H1 (cell line): ENCODE data around the gene GLI1. TPM values are rescaled to one million over a fixed set of nuclear protein-coding genes. Genes with fewer than 3 reads are reported as not detected.

Experiments
- CTCF ChIA-PET: fragments of 300-600 bp; sonication (Branson Sonifier 250); formaldehyde crosslinking; loops from one replicate; lab custom pipeline; 2021; ENCODE audit not compliant: partially characterized antibody; lab: Charles Lee
- POLR2A ChIA-PET: fragments of 300-600 bp; sonication (Branson Sonifier 250); formaldehyde crosslinking; loops from one replicate; lab custom pipeline; 2021; ENCODE audit warnings: inconsistent platforms; ENCODE audit not compliant: partially characterized antibody; lab: Charles Lee
- DNase-seq, 2 experiments: peaks; one replicate each; pipeline versions ENCODE4 v3.0.0 to v3.0.0-alpha.2; 2010 to 2022; ENCODE audit warnings: low spot score in 2 of 2, low read depth in 1 of 2, mixed read lengths in 1 of 2
- FAIRE-seq: peaks from 2 replicates; lab custom pipeline; 2011; peaks lifted over from hg19 to GRCh38; lab: Jason Lieb, UNC
- H2AFZ ChIP-seq: 2 replicates; pipeline ENCODE4 v1.8.1; 2012; ENCODE audit warnings: low read length, inconsistent platforms
- H2AK5ac ChIP-seq: 2 replicates; pipeline ENCODE4 v1.6.1; 2013; ENCODE audit warnings: low read depth, low read length
- H2BK120ac ChIP-seq: replicated peaks from 2 replicates; pipeline ENCODE3; 2013; ENCODE audit warnings: low read depth, low read length, inconsistent platforms
- H2BK12ac ChIP-seq: 2 replicates; pipeline ENCODE4 v1.6.1; 2013; ENCODE audit warnings: low read depth, low read length
- H2BK15ac ChIP-seq: 2 replicates; pipeline ENCODE4 v1.6.1; 2013; ENCODE audit warnings: low read length
- H2BK20ac ChIP-seq: 2 replicates; pipeline ENCODE4 v1.6.1; 2013; ENCODE audit warnings: low read length
- H2BK5ac ChIP-seq: 2 replicates; pipeline ENCODE4 v1.6.1; 2013; ENCODE audit warnings: low read depth, low read length
- H3K14ac ChIP-seq: 2 replicates; pipeline ENCODE4 v1.6.1; 2013; ENCODE audit warnings: inconsistent platforms; ENCODE audit not compliant: insufficient read length
- H3K18ac ChIP-seq: 2 replicates; pipeline ENCODE4 v1.6.1; 2013; ENCODE audit warnings: low read length; ENCODE audit errors: extremely low read depth
- H3K23ac ChIP-seq: 2 replicates; pipeline ENCODE4 v1.6.1; 2013; ENCODE audit warnings: inconsistent platforms; ENCODE audit not compliant: insufficient read length
- H3K23me2 ChIP-seq: 2 replicates; pipeline ENCODE4 v1.6.1; 2013; ENCODE audit warnings: low read depth, low read length
- H3K27ac ChIP-seq: 2 replicates; pipeline ENCODE4 v1.6.1; 2011; ENCODE audit warnings: low read depth, low read length, inconsistent platforms
- H3K27me3 ChIP-seq, 4 experiments: replicated peaks in 1 of 4; 1 replicate in 1 of 4; 2 replicates in 3 of 4; pipeline versions ENCODE4 v1.6.1 to v1.8.1; 2011 to 2013; ENCODE audit warnings: low read length in 3 of 4, mild to moderate bottlenecking in 3 of 4, inconsistent platforms in 2 of 4, mixed read lengths in 2 of 4, moderate library complexity in 1 of 4; ENCODE audit not compliant: control insufficient read depth in 3 of 4, insufficient read depth in 3 of 4; ENCODE audit errors: extremely low read depth in 1 of 4
- H3K36me3 ChIP-seq, 4 experiments: 2 replicates each; pipeline versions ENCODE4 v1.6.1 to v1.8.1; 2011 to 2013; ENCODE audit warnings: mild to moderate bottlenecking in 4 of 4, low read length in 3 of 4, moderate library complexity in 2 of 4, control low read depth in 1 of 4, inconsistent platforms in 1 of 4; ENCODE audit not compliant: insufficient read depth in 4 of 4, control insufficient read depth in 2 of 4
- H3K4ac ChIP-seq: replicated peaks from 2 replicates; pipeline ENCODE3; 2013; ENCODE audit warnings: low read length, low read depth, mixed read lengths, inconsistent platforms; ENCODE audit not compliant: insufficient read length
- H3K4me1 ChIP-seq, 4 experiments: replicated peaks in 1 of 4; 1 replicate in 1 of 4; 2 replicates in 3 of 4; pipeline versions ENCODE4 v1.6.1 to v1.8.1; 2011 to 2013; ENCODE audit warnings: low read length in 3 of 4, inconsistent platforms in 2 of 4, mixed read lengths in 1 of 4; ENCODE audit not compliant: insufficient read depth in 4 of 4, control insufficient read depth in 3 of 4
- H3K4me2 ChIP-seq, 2 experiments: 2 replicates each; pipeline versions ENCODE4 v1.6.1 to v1.8.1; 2011 to 2013; ENCODE audit warnings: low read depth in 2 of 2, low read length in 2 of 2, control low read depth in 1 of 2, inconsistent platforms in 1 of 2, mild to moderate bottlenecking in 1 of 2; ENCODE audit not compliant: insufficient read depth in 1 of 2
- H3K4me3 ChIP-seq, 4 experiments: fragments of 200-600, 300-600 bp in 1 of 4; sonication (generic), shearing (Covaris generic), sonication (Bioruptor Twin) in 1 of 4; 2 replicates each; pipeline versions ENCODE4 v1.5.1 to v1.8.1; 2011 to 2016; ENCODE audit warnings: low read length in 4 of 4, low read depth in 3 of 4, control low read depth in 2 of 4, inconsistent platforms in 2 of 4, mild to moderate bottlenecking in 2 of 4, mixed read lengths in 1 of 4, moderate library complexity in 1 of 4; ENCODE audit not compliant: insufficient read depth in 2 of 4; ENCODE audit errors: extremely low read depth in 1 of 4
- H3K56ac ChIP-seq: replicated peaks from 2 replicates; pipeline ENCODE3; 2013; ENCODE audit warnings: low read depth, mild to moderate bottlenecking, mixed read lengths, low read length, inconsistent platforms; ENCODE audit not compliant: insufficient read length
- H3K79me1 ChIP-seq: 2 replicates; pipeline ENCODE4 v1.6.1; 2013; ENCODE audit warnings: low read depth, low read length, control low read depth
- H3K79me2 ChIP-seq, 2 experiments: 2 replicates each; pipeline versions ENCODE4 v1.6.1 to v1.8.1; 2012 to 2013; ENCODE audit warnings: low read length in 2 of 2, mild to moderate bottlenecking in 2 of 2, inconsistent platforms in 1 of 2; ENCODE audit not compliant: insufficient read depth in 2 of 2, control insufficient read depth in 1 of 2
- H3K9ac ChIP-seq, 4 experiments: replicated peaks in 1 of 4; 1 replicate in 1 of 4; 2 replicates in 3 of 4; pipeline versions ENCODE4 v1.6.1 to v1.8.1; 2011 to 2013; ENCODE audit warnings: low read depth in 3 of 4, low read length in 3 of 4, control low read depth in 2 of 4, mild to moderate bottlenecking in 2 of 4, moderate library complexity in 2 of 4, inconsistent platforms in 1 of 4; ENCODE audit errors: extremely low read depth in 1 of 4
- H3K9me3 ChIP-seq, 2 experiments: 2 replicates each; pipeline versions ENCODE4 v1.6.1 to v1.8.1; 2012 to 2013; ENCODE audit warnings: mild to moderate bottlenecking in 2 of 2, moderate library complexity in 2 of 2, control low read depth in 1 of 2, inconsistent platforms in 1 of 2, low read depth in 1 of 2, low read length in 1 of 2, mixed read lengths in 1 of 2; ENCODE audit not compliant: insufficient read depth in 2 of 2
- H4K20me1 ChIP-seq, 2 experiments: replicated peaks in 1 of 2; 2 replicates each; pipeline versions ENCODE3 to v1.8.1; 2011 to 2013; ENCODE audit warnings: inconsistent platforms in 2 of 2, low read length in 2 of 2, mild to moderate bottlenecking in 1 of 2; ENCODE audit not compliant: insufficient read depth in 2 of 2, control insufficient read depth in 1 of 2
- H4K5ac ChIP-seq: 2 replicates; pipeline ENCODE4 v1.6.1; 2013; ENCODE audit warnings: low read length, low read depth, mixed read lengths, inconsistent platforms; ENCODE audit not compliant: insufficient read length
- H4K8ac ChIP-seq: 2 replicates; pipeline ENCODE4 v1.8.0; 2013; ENCODE audit warnings: mild to moderate bottlenecking, moderate library complexity, low read length, inconsistent platforms; ENCODE audit not compliant: insufficient read depth; ENCODE audit errors: extremely low read depth
- H4K91ac ChIP-seq: replicated peaks from 2 replicates; pipeline ENCODE3; 2013; ENCODE audit warnings: low read length, mixed read lengths, inconsistent platforms; ENCODE audit not compliant: insufficient read length
- EGR1 ChIP-seq: IDR thresholded peaks from 2 replicates; pipeline ENCODE4 v1.6.1; 2011; ENCODE audit warnings: low read depth, low read length, borderline replicate concordance
- KDM1A ChIP-seq: fragments of 200-600, 300-600 bp; sonication (generic); IDR thresholded peaks from 2 replicates; pipeline ENCODE4 v1.7.1; 2016; ENCODE audit warnings: mild to moderate bottlenecking, low read length, borderline replicate concordance
- NRF1 ChIP-seq: IDR thresholded peaks from 2 replicates; pipeline ENCODE4 v1.6.1; 2011; ENCODE audit warnings: mild to moderate bottlenecking, low read depth, low read length, improper control_type of control experiment
- POLR2A ChIP-seq, 2 experiments: IDR thresholded peaks; 1 replicate in 1 of 2; 2 replicates in 1 of 2; pipeline ENCODE4 v1.6.1; 2011; ENCODE audit warnings: low read depth in 2 of 2, low read length in 2 of 2, mild to moderate bottlenecking in 2 of 2; ENCODE audit errors: control extremely low read depth in 1 of 2
- RAD21 ChIP-seq, 2 experiments: IDR thresholded peaks in 1 of 2; conservative IDR thresholded peaks in 1 of 2; 2 replicates each; pipeline ENCODE4 v1.6.1; 2011; ENCODE audit warnings: low read depth in 2 of 2, low read length in 2 of 2, improper control_type of control experiment in 1 of 2, inconsistent platforms in 1 of 2, mild to moderate bottlenecking in 1 of 2, moderate library complexity in 1 of 2
- RNF2 ChIP-seq: fragments of 200-900, 300-1000 bp; sonication (generic); IDR thresholded peaks from 2 replicates; pipeline ENCODE4 v1.7.1; 2016; ENCODE audit warnings: borderline replicate concordance, low read depth, mild to moderate bottlenecking, antibody characterized with exemption, low read length; ENCODE audit not compliant: poor library complexity, severe bottlenecking; ENCODE audit errors: missing control alignments
- SIN3A ChIP-seq, 2 experiments: IDR thresholded peaks in 1 of 2; conservative IDR thresholded peaks in 1 of 2; 2 replicates each; pipeline ENCODE4 v1.6.1; 2011 to 2012; ENCODE audit warnings: low read length in 2 of 2, improper control_type of control experiment in 1 of 2, low read depth in 1 of 2, mild to moderate bottlenecking in 1 of 2
- SIX5 ChIP-seq: IDR thresholded peaks from 2 replicates; pipeline ENCODE4 v1.6.1; 2011; ENCODE audit warnings: mild to moderate bottlenecking, low read depth, low read length
- SUZ12 ChIP-seq: fragments of 200-600 bp; sonication (generic); IDR thresholded peaks from 2 replicates; pipeline ENCODE4 v1.6.1; 2012; ENCODE audit warnings: mild to moderate bottlenecking, inconsistent platforms, low read length, moderate library complexity, mixed read lengths
- TEAD4 ChIP-seq: IDR thresholded peaks from 2 replicates; pipeline ENCODE4 v1.6.1; 2012; ENCODE audit warnings: low read depth, low read length, inconsistent platforms, mixed read lengths
- YY1 ChIP-seq: IDR thresholded peaks from 2 replicates; pipeline ENCODE4 v1.6.1; 2011; ENCODE audit warnings: low read depth, mild to moderate bottlenecking, low read length
- WGBS, 2 experiments: shearing (Covaris generic) in 1 of 2; methylation state at CpG; one replicate each; pipeline versions ENCODE4 v1.1.6 to v1.1.7; 2013 to 2015; ENCODE audit warnings: low lambda C conversion rate in 2 of 2, mixed read lengths in 2 of 2, inconsistent platforms in 1 of 2, low coverage in 1 of 2, missing lambda C conversion rate in 1 of 2; ENCODE audit not compliant: insufficient replicate concordance in 2 of 2, insufficient coverage in 1 of 2, insufficient read length in 1 of 2; ENCODE audit errors: extremely low coverage in 1 of 2, missing lambda C conversion rate in 1 of 2; 5-methylcytosine and 5-hydroxymethylcytosine counted together
- polyA plus RNA-seq, 7 experiments: library from polyadenylated mRNA; depleted of rRNA in 3 of 7; stranded (reverse) in 5 of 7; unstranded in 2 of 7; fragments of >200 nt in 5 of 7; fragments of 200-250 nt in 2 of 7; gene quantifications; 1 replicate in 5 of 7; 2 replicates in 1 of 7; 4 replicates in 1 of 7; pipeline versions ENCODE4 v1.2.1 to v1.2.3, GENCODE V29; 2011 to 2013; ENCODE audit warnings: missing spikeins in 2 of 7, mixed read lengths in 2 of 7
- total RNA-seq: library from RNA; stranded (reverse); fragmentation: NEBNext Ultra II Directional; extraction: Animal tissue kit (Norgen Biotek cat#: 25700); gene quantifications from 2 replicates; pipeline ENCODE4 v1.2.1, GENCODE V29; 2021

Gene GLI1
- total and polyA plus RNA-seq, 2 of the 8 experiments (the other 6 are each of a cell fraction or from before 2014, with no cell fraction given): 23.5 to 25.3 TPM

DNA sequence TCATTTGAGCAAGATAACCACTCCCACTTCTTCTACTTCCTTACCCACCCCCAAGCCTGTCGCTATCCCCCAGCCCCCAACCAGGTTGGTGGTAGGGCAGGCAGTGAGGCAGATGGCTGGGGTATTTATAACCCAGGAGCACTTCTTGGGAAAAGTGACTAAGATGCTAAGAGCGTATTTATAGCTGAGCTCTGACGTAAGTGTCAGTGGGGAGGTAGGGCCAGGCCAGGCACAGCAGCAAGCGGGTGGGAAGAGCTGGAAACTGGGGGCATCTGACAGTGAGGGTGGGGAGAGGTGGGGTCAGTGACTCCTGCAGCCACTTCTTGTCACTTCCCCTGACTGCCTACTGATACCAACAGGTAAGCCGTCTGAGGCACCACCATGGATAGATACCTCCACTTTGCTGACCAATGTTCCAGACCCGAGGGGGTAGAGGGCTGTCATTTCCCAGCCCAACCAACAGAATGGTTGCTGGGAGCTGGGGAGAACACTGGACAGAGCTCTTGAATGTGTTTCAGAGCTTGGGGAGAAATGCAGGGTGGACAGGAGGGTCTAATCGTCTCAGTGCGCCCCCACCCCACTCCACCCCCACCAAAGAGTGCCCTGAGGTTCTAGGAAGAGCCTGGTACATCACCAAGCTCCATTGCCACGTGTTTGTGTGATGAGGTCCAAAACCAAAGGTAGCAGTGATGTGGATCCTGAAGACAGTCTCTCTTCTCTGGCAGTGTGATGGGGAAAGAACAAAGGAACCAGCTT is 7.2 kb upstream of the GLI1 start:
- no peak overlapping the region for H2BK15ac ChIP-seq
- TF ChIP-seq YY1 (no peak), SIN3A (conservative IDR thresholded peaks at IDR 0.05 in 1 of 2, IDR thresholded peaks at IDR 0.05 in 1 of 2; ENCODE audit: low read depth in 1 of 2, low read length in 2 of 2) (no peak), KDM1A (no peak), EGR1 (no peak), NRF1 (no peak), RNF2 (no peak), SUZ12 (no peak), TEAD4 (no peak), POLR2A (IDR thresholded peaks at IDR 0.05; ENCODE audit: control extremely low read depth in 1 of 2, low read depth in 2 of 2, low read length in 2 of 2) (no peak), SIX5 (no peak), RAD21 (IDR thresholded peaks at IDR 0.05 in 1 of 2, conservative IDR thresholded peaks at IDR 0.05 in 1 of 2; ENCODE audit: low read depth in 2 of 2, low read length in 2 of 2) (no peak)
- TF ChIP-seq, all 59 proteins: peak for 0
- H3K23ac ChIP-seq: no peak overlapping the region
- H2BK120ac ChIP-seq: no peak overlapping the region
- ChIA-PET CTCF (interaction anchor here (0.8 to 18.5 kb wide), 58 partner anchors 8 to 415 kb away, joined by 3 to 478 read pairs (median 7); partner anchors contain the start of genes ARHGAP9, INHBC, MARS1 and SHMT2), POLR2A (interaction anchor here (0.5 to 11.2 kb wide), 19 partner anchors 8 to 228 kb away, joined by 3 to 168 read pairs (median 4); partner anchors contain the start of genes INHBC, R3HDM2, SHMT2 and STAC3)
- no peak overlapping the region for H4K5ac ChIP-seq
- no peak overlapping the region for H3K18ac ChIP-seq
- no peak overlapping the region for H3K9ac ChIP-seq
- H2AFZ ChIP-seq: no peak overlapping the region
- DNase-seq (no peak), FAIRE-seq (no peak)
- H2BK20ac ChIP-seq: no peak overlapping the region
- H2BK5ac ChIP-seq: no peak overlapping the region
- H3K79me1 ChIP-seq: no peaks in the 10 kb centered on the region
- WGBS, 2 experiments: 51% methylated on average over 9 of the region's 9 CpGs; no CpG with 5 or more reads in 1 of the 2 experiments
- H2BK12ac ChIP-seq: peak overlapping the region; percentile 64; the same call in 1 of the 2 replicates
- H3K4me3 ChIP-seq: no peak overlapping the region
- peaks cover 0 to 4% (median 0%) of the 10 kb centered on the region in 4 experiments; a peak in 1 of 8 replicates for H3K36me3 ChIP-seq
- H3K56ac ChIP-seq: no peak overlapping the region
- H4K91ac ChIP-seq: no peak overlapping the region
- peaks cover 9% of the 10 kb centered on the region for H3K23me2 ChIP-seq
- H3K27ac ChIP-seq: no peak overlapping the region
- H3K4me1 ChIP-seq: peaks cover 0 to 28% (median 19%) of the 10 kb centered on the region in 4 experiments; a peak in 6 of 7 replicates
- no peak overlapping the region for H2AK5ac ChIP-seq
- H4K20me1 ChIP-seq: no peaks in the 10 kb centered on the region
- H4K8ac ChIP-seq: no peak overlapping the region; the same call in 1 of the 2 replicates
- H3K14ac ChIP-seq: no peak overlapping the region
- H3K9me3 ChIP-seq: no peaks in the 10 kb centered on the region
- no peak overlapping the region for H3K4me2 ChIP-seq
- H3K27me3 ChIP-seq: no peaks in the 10 kb centered on the region
- H3K4ac ChIP-seq: no peak overlapping the region
- H3K79me2 ChIP-seq: peaks cover 0 to 9% of the 10 kb centered on the region in 2 experiments; a peak in 1 of 4 replicates
